Astrocyte (in vitro differentiated cells and primary cell): ENCODE results near the gene LRFN5. TPM values are rescaled to one million over a fixed set of nuclear protein-coding genes. Genes with fewer than 3 reads are reported as not detected.

Source experiments
- DNase-seq: peaks from one replicate; pipeline ENCODE4 v3.0.0-alpha.2; 2010; ENCODE audit warnings: low read depth
- FAIRE-seq: peaks from 2 replicates; lab custom pipeline; 2011; peaks lifted over from hg19 to GRCh38; lab: Jason Lieb, UNC
- H2AFZ ChIP-seq: 2 replicates; pipeline ENCODE4 v1.6.0; 2012; ENCODE audit warnings: low read depth, low read length, inconsistent platforms
- H3K27ac ChIP-seq: 2 replicates; pipeline ENCODE4 v1.5.1; 2011; ENCODE audit warnings: low read depth, low read length, inconsistent platforms
- H3K27me3 ChIP-seq: 2 replicates; pipeline ENCODE4 v1.6.0; 2011; ENCODE audit warnings: low read length, inconsistent platforms; ENCODE audit not compliant: insufficient read depth
- H3K36me3 ChIP-seq: 2 replicates; pipeline ENCODE4 v1.5.1; 2011; ENCODE audit warnings: low read length, inconsistent platforms; ENCODE audit not compliant: insufficient read depth
- H3K4me1 ChIP-seq: 2 replicates; pipeline ENCODE4 v1.5.1; 2011; ENCODE audit warnings: low read length, inconsistent platforms; ENCODE audit not compliant: insufficient read depth
- H3K4me2 ChIP-seq: 2 replicates; pipeline ENCODE4 v1.6.0; 2012; ENCODE audit warnings: low read length, inconsistent platforms
- H3K4me3 ChIP-seq: 2 replicates; pipeline ENCODE4 v1.5.1; 2011; ENCODE audit warnings: low read depth, mild to moderate bottlenecking, low read length, inconsistent platforms; ENCODE audit not compliant: insufficient read depth
- H3K79me2 ChIP-seq: 2 replicates; pipeline ENCODE4 v1.6.0; 2012; ENCODE audit warnings: mild to moderate bottlenecking, low read length, inconsistent platforms; ENCODE audit not compliant: insufficient read depth
- H3K9ac ChIP-seq: 2 replicates; pipeline ENCODE4 v1.6.0; 2012; ENCODE audit warnings: mild to moderate bottlenecking, low read length, inconsistent platforms
- H3K9me3 ChIP-seq: 2 replicates; pipeline ENCODE4 v1.5.1; 2012; ENCODE audit warnings: low read depth, mild to moderate bottlenecking, low read length, inconsistent platforms; ENCODE audit not compliant: insufficient read depth
- H4K20me1 ChIP-seq: 2 replicates; pipeline ENCODE4 v1.6.0; 2012; ENCODE audit warnings: low read length, inconsistent platforms; ENCODE audit not compliant: insufficient read depth
- H3K27ac Mint-ChIP-seq: one replicate; pipeline ENCODE4 v1.8.0; 2021; ENCODE audit warnings: mild to moderate bottlenecking, mixed read lengths; ENCODE audit not compliant: unreplicated experiment
- H3K27me3 Mint-ChIP-seq: one replicate; pipeline ENCODE4 v1.8.0; 2021; ENCODE audit warnings: low read depth, mixed read lengths; ENCODE audit not compliant: unreplicated experiment
- H3K36me3 Mint-ChIP-seq: one replicate; pipeline ENCODE4 v1.8.0; 2021; ENCODE audit warnings: low read depth, mixed read lengths; ENCODE audit not compliant: unreplicated experiment
- H3K4me1 Mint-ChIP-seq: one replicate; pipeline ENCODE4 v1.8.0; 2021; ENCODE audit warnings: low read depth, mixed read lengths; ENCODE audit not compliant: unreplicated experiment
- H3K4me3 Mint-ChIP-seq: one replicate; pipeline ENCODE4 v1.8.0; 2021; ENCODE audit warnings: mild to moderate bottlenecking, moderate library complexity, mixed read lengths; ENCODE audit not compliant: unreplicated experiment
- H3K9me3 Mint-ChIP-seq: one replicate; pipeline ENCODE4 v1.8.0; 2021; ENCODE audit warnings: mild to moderate bottlenecking, mixed read lengths; ENCODE audit not compliant: unreplicated experiment
- EZH2 ChIP-seq: IDR thresholded peaks from 2 replicates; pipeline ENCODE4 v1.6.1; 2012; ENCODE audit warnings: mild to moderate bottlenecking, low read length, inconsistent platforms; ENCODE audit not compliant: insufficient read depth
- total RNA-seq: library from RNA; stranded (reverse); gene quantifications from 2 replicates; pipeline ENCODE4 v1.2.1, GENCODE V29; 2021
- TF ChIP-seq, protein P1 (sequence below): IDR thresholded peaks from 2 replicates; pipeline ENCODE4 v1.5.1; 2011; ENCODE audit warnings: low read depth, mild to moderate bottlenecking, inconsistent platforms, low read length, moderate library complexity; ENCODE audit not compliant: insufficient read depth

Gene LRFN5
- total RNA-seq, 1 donor from 2014 or later = 1.5 TPM

DNA sequence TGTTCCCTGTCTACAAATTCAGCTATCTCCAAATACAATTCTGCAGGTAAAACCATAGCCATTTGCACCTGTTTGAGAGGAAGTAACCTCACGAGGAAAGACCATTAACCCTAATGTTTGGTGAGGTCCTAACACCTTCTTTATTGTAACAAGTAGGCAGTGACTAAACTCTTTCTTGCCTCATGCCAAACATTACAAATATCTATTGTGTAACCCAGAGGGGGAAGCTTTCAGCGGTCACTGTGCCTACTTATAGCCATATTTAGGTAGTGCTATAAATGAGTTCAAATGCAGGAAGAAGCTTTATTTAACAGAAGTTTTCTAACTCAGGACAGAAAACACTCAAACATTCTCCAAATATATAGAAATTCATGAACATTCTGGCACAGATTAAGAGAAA, 252.7 kb downstream of the LRFN5 start:
- Mint-ChIP-seq H3K27ac (no peak overlapping the region), H3K4me3 (no peak overlapping the region), H3K9me3 (no peaks in the 10 kb centered on the region), H3K36me3 (no peaks in the 10 kb centered on the region), H3K4me1 (no peaks in the 10 kb centered on the region), H3K27me3 (no peaks in the 10 kb centered on the region)
- H3K9me3 ChIP-seq = no peaks in the 10 kb centered on the region
- H3K4me1 ChIP-seq = no peaks in the 10 kb centered on the region
- no peak for TF ChIP-seq EZH2
- TF ChIP-seq, protein P1, sequence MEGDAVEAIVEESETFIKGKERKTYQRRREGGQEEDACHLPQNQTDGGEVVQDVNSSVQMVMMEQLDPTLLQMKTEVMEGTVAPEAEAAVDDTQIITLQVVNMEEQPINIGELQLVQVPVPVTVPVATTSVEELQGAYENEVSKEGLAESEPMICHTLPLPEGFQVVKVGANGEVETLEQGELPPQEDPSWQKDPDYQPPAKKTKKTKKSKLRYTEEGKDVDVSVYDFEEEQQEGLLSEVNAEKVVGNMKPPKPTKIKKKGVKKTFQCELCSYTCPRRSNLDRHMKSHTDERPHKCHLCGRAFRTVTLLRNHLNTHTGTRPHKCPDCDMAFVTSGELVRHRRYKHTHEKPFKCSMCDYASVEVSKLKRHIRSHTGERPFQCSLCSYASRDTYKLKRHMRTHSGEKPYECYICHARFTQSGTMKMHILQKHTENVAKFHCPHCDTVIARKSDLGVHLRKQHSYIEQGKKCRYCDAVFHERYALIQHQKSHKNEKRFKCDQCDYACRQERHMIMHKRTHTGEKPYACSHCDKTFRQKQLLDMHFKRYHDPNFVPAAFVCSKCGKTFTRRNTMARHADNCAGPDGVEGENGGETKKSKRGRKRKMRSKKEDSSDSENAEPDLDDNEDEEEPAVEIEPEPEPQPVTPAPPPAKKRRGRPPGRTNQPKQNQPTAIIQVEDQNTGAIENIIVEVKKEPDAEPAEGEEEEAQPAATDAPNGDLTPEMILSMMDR = no peak
- DNase-seq (no peak), FAIRE-seq (no peak)
- no peak overlapping the region for H3K9ac ChIP-seq
- no peak overlapping the region for H3K4me2 ChIP-seq
- no peaks in the 10 kb centered on the region for H4K20me1 ChIP-seq
- H3K36me3 ChIP-seq = no peaks in the 10 kb centered on the region
- H3K79me2 ChIP-seq = no peaks in the 10 kb centered on the region
- no peak overlapping the region for H3K4me3 ChIP-seq
- no peak overlapping the region for H2AFZ ChIP-seq
- H3K27ac ChIP-seq = no peak overlapping the region
- H3K27me3 ChIP-seq = no peaks in the 10 kb centered on the region

DNA sequence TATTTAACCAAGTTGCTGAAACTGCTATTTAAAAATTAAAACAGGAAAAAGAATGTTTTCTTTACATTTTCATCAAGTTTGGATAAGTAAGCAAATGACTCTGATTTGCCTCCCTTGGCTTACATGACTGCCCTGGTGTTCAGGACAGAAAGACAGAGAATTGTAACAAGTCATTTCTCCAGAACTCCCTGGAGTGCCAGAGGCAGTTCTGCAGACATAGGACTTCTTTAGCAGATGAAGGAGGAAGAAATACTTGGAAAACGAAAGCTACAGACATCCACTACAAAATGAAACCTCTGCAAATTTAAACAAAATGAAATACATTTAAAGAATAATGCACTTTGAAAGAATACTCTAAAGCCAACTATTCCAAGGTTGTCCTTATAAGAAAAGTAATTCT, 253.9 kb downstream of the LRFN5 start:
- no peak overlapping the region for H2AFZ ChIP-seq
- no peaks in the 10 kb centered on the region for H3K27me3 Mint-ChIP-seq
- H3K4me2 ChIP-seq = no peak overlapping the region
- no peaks in the 10 kb centered on the region for H4K20me1 ChIP-seq
- no peaks in the 10 kb centered on the region for H3K9me3 Mint-ChIP-seq
- H3K4me1 Mint-ChIP-seq = no peaks in the 10 kb centered on the region
- no peaks in the 10 kb centered on the region for H3K36me3 Mint-ChIP-seq
- no peaks in the 10 kb centered on the region for H3K27me3 ChIP-seq
- H3K36me3 ChIP-seq = no peaks in the 10 kb centered on the region
- H3K27ac Mint-ChIP-seq = no peak overlapping the region
- TF ChIP-seq, protein P1 = no peak
- no peak for TF ChIP-seq EZH2
- H3K79me2 ChIP-seq = no peaks in the 10 kb centered on the region
- no peak overlapping the region for H3K4me3 ChIP-seq
- H3K9me3 ChIP-seq = no peaks in the 10 kb centered on the region
- no peak overlapping the region for H3K4me3 Mint-ChIP-seq
- FAIRE-seq (no peak), DNase-seq (no peak)
- H3K4me1 ChIP-seq = no peaks in the 10 kb centered on the region
- no peak overlapping the region for H3K27ac ChIP-seq
- no peak overlapping the region for H3K9ac ChIP-seq

DNA sequence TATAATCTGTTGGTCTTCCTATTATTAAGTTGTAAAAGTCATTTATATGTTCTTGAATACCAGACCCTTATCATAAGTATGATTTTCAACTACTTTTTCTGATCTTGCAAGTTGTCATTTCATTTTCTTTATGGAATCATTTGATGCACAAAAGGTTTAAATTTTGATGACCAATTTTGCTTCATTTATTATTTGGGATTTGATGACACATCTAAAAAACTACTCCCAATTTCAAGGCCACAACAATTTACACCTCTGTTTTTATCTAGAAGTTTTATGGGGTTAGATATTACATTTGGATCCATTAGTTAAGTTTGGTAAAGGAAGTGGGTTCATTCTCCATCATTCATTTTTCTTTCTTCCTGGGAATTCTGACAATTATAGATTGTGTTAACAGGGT, 259.2 kb downstream of the LRFN5 start:
- H3K27me3 Mint-ChIP-seq = no peaks in the 10 kb centered on the region
- Histone ChIP-seq H4K20me1 (no peaks in the 10 kb centered on the region), H3K9ac (no peak overlapping the region), H3K27me3 (no peaks in the 10 kb centered on the region), H3K79me2 (no peaks in the 10 kb centered on the region), H3K4me2 (no peak overlapping the region), H3K4me1 (no peaks in the 10 kb centered on the region), H3K4me3 (no peak overlapping the region), H3K36me3 (no peaks in the 10 kb centered on the region), H3K27ac (no peak overlapping the region), H2AFZ (no peak overlapping the region), H3K9me3 (no peaks in the 10 kb centered on the region)
- peaks cover 5% of the 10 kb centered on the region for H3K4me1 Mint-ChIP-seq
- no peak for FAIRE-seq
- no peak overlapping the region for H3K27ac Mint-ChIP-seq
- H3K9me3 Mint-ChIP-seq = no peaks in the 10 kb centered on the region
- no peaks in the 10 kb centered on the region for H3K36me3 Mint-ChIP-seq
- H3K4me3 Mint-ChIP-seq = no peak overlapping the region
- no peak for DNase-seq
- TF ChIP-seq, protein P1 = no peak
- TF ChIP-seq EZH2 = no peak
